ENCODE data around the gene HSBP1.

DNA sequence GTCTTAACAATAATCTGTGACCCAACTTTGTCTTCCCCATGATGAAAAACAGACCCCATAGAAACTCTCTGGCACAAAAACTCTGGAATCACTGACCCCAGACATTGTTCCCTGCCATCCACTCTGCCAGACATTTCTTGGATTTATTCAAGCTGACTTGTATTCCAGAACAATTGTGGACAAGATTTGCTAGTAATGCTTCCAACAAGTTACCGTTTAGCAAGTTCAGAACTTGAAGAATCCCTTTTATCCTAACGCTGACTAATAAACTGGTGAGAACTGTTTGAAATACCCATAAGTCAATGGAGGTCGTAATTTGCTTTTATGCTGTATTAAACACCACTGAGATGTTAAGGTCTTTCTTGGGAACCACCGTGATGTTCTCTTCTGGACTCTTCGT, 10.5 kb downstream of the HSBP1 start:
- no peak for TF ChIP-seq CTCF (IDR thresholded peaks at IDR 0.05)
- no peak for TF ChIP-seq POLR2A (IDR thresholded peaks at IDR 0.05)
